Nephron progenitor cell (in vitro differentiated cells): ENCODE data around the gene SPDEF.
A peak's percentile ranks its signal among the peaks of the same experiment; 100 is the strongest.

ENCODE experiments used
- DNase-seq: peaks from one replicate; pipeline ENCODE4 v3.0.0; 2021
- H3K27ac Mint-ChIP-seq: 2 replicates; pipeline ENCODE4 v1.8.0; 2021; ENCODE audit warnings: mild to moderate bottlenecking, moderate library complexity, mixed read lengths
- H3K27me3 Mint-ChIP-seq: 2 replicates; pipeline ENCODE4 v1.8.0; 2021; ENCODE audit warnings: mild to moderate bottlenecking, low read depth, mixed read lengths; ENCODE audit not compliant: poor library complexity
- H3K36me3 Mint-ChIP-seq: 2 replicates; pipeline ENCODE4 v1.8.0; 2021; ENCODE audit warnings: low read depth, mixed read lengths
- H3K4me1 Mint-ChIP-seq: 2 replicates; pipeline ENCODE4 v1.8.0; 2021; ENCODE audit warnings: mixed read lengths
- H3K4me3 Mint-ChIP-seq: 2 replicates; pipeline ENCODE4 v1.8.0; 2021; ENCODE audit warnings: mild to moderate bottlenecking, moderate library complexity, mixed read lengths
- H3K9me3 Mint-ChIP-seq: 2 replicates; pipeline ENCODE4 v1.8.0; 2021; ENCODE audit warnings: mild to moderate bottlenecking, moderate library complexity, mixed read lengths
- CTCF ChIP-seq: fragments of 200-600 bp; sonication (generic); IDR thresholded peaks from 2 replicates; pipeline ENCODE4 v1.5.0; 2021; ENCODE audit warnings: antibody characterized with exemption

The SPDEF gene

GRCh38 chr6:34529665-34530327 is 26.3 kb downstream of the SPDEF start:
- Mint-ChIP-seq H3K4me3 (no peak overlapping the region), H3K4me1 (peaks cover 58% of the 10 kb centered on the region), H3K9me3 (no peaks in the 10 kb centered on the region), H3K36me3 (no peaks in the 10 kb centered on the region), H3K27ac (no peak overlapping the region), H3K27me3 (peaks cover 29% of the 10 kb centered on the region)
- DNase-seq, result no peak
- TF ChIP-seq CTCF, result no peak

DNA sequence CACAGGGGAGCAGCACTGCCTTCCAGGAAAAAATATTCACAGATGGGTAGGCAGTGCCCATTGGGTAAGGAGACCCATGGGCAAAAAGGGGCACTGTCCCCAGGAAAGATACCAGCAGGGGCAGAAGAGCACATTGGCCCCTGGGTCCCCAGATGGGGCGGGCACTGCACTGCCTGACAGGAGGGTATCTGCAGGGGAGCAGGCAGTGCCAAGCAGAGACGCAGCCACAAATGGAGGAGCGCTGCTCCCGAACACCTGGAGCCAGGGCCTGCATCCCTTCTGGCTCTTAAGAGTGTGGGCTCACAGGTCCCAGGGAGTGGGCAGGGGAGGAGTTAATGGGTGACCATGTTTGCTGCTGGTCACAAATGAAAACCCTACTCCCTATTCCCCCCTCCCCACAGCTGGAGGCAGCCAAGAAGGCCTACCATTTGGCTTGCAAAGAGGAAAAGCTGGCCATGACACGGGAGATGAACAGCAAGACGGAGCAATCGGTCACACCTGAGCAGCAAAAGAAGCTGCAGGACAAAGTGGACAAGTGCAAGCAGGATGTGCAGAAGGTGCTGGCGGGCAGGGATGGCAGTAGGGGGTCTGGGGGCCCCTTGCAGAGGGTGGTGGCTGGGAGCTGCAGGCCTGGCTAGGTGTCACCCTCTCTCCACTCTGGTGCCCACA is 27.0 kb downstream of the SPDEF start:
- Mint-ChIP-seq H3K9me3 (no peaks in the 10 kb centered on the region), H3K4me1 (peaks cover 64% of the 10 kb centered on the region), H3K36me3 (no peaks in the 10 kb centered on the region), H3K27me3 (peaks cover 33% of the 10 kb centered on the region), H3K4me3 (no peak overlapping the region), H3K27ac (no peak overlapping the region)
- TF ChIP-seq CTCF, result no peak
- no peak for DNase-seq

DNA sequence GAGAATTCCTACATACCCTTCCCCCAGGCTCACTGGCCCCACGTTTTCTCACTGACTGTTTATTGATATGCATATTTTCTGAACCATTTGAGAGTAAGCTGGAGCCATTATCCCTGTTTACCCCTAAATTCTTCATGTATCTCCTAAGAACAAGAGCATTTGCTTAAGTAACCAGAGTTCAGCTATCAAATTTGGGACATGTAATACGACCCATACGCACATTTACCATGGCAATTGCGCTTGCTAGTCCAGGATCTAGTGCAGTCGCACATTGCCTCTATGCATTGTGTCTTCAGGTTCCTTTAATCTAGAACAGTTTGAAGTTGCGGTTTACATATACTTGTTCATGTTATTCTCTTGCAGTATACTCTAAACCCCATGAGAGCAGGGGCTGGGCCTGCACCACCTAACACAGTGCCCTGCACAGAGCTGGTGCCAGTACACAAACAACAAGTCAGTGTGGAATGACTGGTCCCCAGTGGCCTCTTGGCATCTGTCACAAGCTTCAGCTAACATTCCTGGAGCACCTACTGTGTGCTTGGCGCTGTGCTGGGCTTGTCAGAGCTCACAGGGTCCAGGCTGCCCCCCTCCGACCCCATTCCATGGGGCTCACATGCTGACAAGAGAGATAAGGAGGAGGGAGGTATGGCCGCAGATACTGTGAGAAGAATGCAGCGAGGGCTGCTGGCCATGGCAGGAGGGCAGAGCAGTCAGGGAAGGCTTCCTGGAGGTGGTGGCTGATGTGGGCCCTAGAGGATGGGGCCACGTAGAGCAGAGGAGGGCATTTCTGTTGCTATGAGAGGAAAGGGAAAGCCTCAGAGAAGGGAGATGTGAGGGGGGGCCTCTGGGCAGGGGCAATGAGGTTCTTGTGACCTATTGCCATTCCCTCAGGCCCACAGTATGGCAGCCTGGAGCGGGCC is 28.1 kb downstream of the SPDEF start:
- H3K27me3 Mint-ChIP-seq, result peaks cover 35% of the 10 kb centered on the region
- no peaks in the 10 kb centered on the region for H3K9me3 Mint-ChIP-seq
- DNase-seq, result no peak
- no peaks in the 10 kb centered on the region for H3K36me3 Mint-ChIP-seq
- H3K4me1 Mint-ChIP-seq, result peaks cover 56% of the 10 kb centered on the region
- H3K27ac Mint-ChIP-seq, result no peak overlapping the region
- no peak for TF ChIP-seq CTCF
- H3K4me3 Mint-ChIP-seq, result peak overlapping the region; percentile 72

DNA sequence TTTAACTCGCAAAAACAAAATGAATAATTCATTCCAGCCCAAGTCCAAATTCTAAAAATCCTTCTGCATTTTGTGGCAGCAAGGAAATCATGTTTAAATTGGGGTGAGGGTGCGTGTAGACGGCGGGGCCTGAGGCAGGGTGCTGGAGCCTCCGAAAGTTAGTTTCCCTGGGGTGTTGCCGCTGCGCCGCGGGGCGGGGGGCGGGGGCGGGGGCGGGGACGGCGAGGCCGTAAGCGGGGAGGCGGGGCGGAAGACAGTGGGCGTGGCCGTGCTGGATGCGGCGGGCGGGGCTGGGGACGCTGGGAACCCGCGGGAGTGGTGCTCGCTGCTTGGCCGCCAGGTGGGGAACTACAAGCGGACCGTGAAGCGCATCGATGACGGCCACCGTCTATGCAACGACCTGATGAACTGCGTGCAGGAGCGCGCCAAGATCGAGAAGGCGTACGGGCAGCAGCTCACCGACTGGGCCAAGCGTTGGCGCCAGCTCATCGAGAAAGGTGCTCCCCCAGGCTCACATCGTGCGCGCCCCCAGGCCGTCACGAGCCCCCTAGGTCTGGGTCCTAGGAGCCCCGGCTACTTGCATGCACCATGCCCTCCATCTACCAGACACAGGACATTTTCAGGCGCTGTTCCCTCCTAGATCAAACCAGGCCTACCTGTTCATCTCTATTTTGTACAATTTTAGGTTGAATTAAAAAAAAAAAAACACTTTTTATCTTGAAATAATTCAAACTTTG is 29.0 kb downstream of the SPDEF start:
- DNase-seq, result peak; percentile 98
- Mint-ChIP-seq H3K4me3 (peak overlapping the region; percentile 72), H3K9me3 (no peaks in the 10 kb centered on the region), H3K36me3 (no peaks in the 10 kb centered on the region), H3K27me3 (peaks cover 40% of the 10 kb centered on the region), H3K4me1 (peaks cover 51% of the 10 kb centered on the region), H3K27ac (no peak overlapping the region)
- TF ChIP-seq CTCF, result peak; percentile 56

GRCh38 chr6:34526241-34526972 is 29.7 kb downstream of the SPDEF start:
- H3K27ac Mint-ChIP-seq, result no peak overlapping the region
- DNase-seq, result no peak
- peaks cover 46% of the 10 kb centered on the region for H3K4me1 Mint-ChIP-seq
- TF ChIP-seq CTCF, result no peak
- no peaks in the 10 kb centered on the region for H3K9me3 Mint-ChIP-seq
- H3K27me3 Mint-ChIP-seq, result peaks cover 43% of the 10 kb centered on the region
- H3K36me3 Mint-ChIP-seq, result no peaks in the 10 kb centered on the region
- H3K4me3 Mint-ChIP-seq, result peak overlapping the region; percentile 44
